OCI-LY3 (cell line): ENCODE results near the gene SGCA.

Source experiments
- EZH2phosphoT487 ChIP-seq: fragments of 200-600 bp; shearing (Covaris generic); IDR thresholded peaks from 2 replicates; pipeline ENCODE4 v1.6.1; 2018; ENCODE audit warnings: antibody characterized with exemption, mixed run types, low read depth
- TF ChIP-seq, protein P1 (sequence below): fragments of 200-600, 300-600 bp; sonication (generic); IDR thresholded peaks from 2 replicates; pipeline ENCODE4 v1.5.1; 2014; ENCODE audit warnings: antibody characterized with exemption, low read length, low read depth

DNA sequence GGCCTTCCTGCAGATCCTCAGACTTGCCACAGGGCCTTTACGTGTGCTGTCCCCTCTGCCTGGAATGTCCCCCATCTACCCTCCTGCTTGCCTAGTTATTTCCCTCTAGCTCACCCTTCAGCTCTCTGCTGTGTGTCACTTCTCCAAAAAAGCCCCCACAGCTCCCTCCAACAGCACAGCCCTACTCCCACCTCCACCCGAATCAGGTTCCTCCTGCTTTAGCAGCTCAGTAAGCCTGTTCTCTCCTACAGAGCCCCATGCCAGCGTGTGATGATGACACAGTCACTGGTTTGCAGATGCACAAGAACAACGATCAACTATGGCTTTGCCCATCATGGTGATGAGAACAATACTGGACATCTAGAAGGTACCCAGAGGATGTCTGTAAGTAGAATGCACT lies 28.8 kb upstream of the SGCA start:
- TF ChIP-seq, protein P1, sequence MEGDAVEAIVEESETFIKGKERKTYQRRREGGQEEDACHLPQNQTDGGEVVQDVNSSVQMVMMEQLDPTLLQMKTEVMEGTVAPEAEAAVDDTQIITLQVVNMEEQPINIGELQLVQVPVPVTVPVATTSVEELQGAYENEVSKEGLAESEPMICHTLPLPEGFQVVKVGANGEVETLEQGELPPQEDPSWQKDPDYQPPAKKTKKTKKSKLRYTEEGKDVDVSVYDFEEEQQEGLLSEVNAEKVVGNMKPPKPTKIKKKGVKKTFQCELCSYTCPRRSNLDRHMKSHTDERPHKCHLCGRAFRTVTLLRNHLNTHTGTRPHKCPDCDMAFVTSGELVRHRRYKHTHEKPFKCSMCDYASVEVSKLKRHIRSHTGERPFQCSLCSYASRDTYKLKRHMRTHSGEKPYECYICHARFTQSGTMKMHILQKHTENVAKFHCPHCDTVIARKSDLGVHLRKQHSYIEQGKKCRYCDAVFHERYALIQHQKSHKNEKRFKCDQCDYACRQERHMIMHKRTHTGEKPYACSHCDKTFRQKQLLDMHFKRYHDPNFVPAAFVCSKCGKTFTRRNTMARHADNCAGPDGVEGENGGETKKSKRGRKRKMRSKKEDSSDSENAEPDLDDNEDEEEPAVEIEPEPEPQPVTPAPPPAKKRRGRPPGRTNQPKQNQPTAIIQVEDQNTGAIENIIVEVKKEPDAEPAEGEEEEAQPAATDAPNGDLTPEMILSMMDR = no peak
- no peak for TF ChIP-seq EZH2phosphoT487
